Tongue (tissue), 2 donors: ENCODE data around the gene ENDOV. TPM values are rescaled to one million over a fixed set of nuclear protein-coding genes. Genes with fewer than 3 reads are reported as not detected.
"Not testable (repeated sequence)": the region's sequence is repeated elsewhere in the genome, so short reads cannot be mapped to it uniquely, and the experiment has no call there.

Source experiments
- DNase-seq: peaks from one replicate; pipeline ENCODE4 v3.0.0-alpha.2; 2015
- total RNA-seq: library from RNA; depleted of rRNA; stranded (reverse); fragments of >200 nt; gene quantifications from one replicate; pipeline ENCODE4 v1.2.3, GENCODE V29; 2014

Gene ENDOV
- total RNA-seq, 1 donor from 2014 or later, result 10.8 TPM

GRCh38 chr17:80388601-80389000 lies 26.4 kb upstream of the ENDOV start:
- no peak for DNase-seq

GRCh38 chr17:80389011-80389995 lies 25.7 kb upstream of the ENDOV start:
- DNase-seq, result peak; percentile 77

GRCh38 chr17:80393241-80393890 lies 21.6 kb upstream of the ENDOV start:
- peak; percentile 60 for DNase-seq

GRCh38 chr17:80393961-80394360 lies 21.0 kb upstream of the ENDOV start:
- DNase-seq, result no peak

GRCh38 chr17:80394629-80395216 lies 20.2 kb upstream of the ENDOV start:
- peak; percentile 21 for DNase-seq

DNA sequence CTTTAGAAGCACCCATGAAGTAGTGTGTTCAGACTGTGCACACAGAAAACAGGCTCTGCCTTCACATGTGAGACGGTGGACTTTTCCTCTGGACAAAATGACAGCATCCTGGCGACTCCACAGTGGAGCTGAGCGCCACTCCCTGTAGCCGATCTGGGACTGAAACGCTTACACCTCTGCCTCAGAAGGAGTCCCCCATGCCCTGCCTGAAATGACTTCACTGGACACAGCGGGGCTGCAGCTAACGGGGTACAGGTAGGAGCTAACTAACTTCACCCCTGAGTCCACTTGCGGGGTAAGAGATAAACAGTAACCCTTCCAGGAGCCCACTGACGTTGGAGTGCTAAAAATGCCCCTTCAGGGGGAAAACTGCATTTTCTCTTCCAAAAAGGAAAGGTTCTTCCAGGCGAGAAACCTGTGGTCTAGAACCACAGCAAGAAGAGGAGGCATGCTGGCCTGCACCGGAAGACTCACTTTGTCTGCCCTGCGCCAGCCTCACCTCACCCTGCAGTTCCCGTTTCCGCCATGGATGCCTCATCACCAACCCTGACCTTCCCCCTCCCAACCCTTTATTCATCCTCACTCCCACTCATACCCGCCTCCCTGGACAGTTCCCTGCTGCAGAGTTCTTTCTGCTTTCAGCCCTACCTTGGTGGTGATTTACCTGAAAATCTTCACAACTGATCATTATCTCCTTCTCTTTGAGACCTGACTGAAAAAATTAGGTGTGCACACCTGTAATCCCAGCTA lies 19.4 kb upstream of the ENDOV start:
- DNase-seq, result no peak

DNA sequence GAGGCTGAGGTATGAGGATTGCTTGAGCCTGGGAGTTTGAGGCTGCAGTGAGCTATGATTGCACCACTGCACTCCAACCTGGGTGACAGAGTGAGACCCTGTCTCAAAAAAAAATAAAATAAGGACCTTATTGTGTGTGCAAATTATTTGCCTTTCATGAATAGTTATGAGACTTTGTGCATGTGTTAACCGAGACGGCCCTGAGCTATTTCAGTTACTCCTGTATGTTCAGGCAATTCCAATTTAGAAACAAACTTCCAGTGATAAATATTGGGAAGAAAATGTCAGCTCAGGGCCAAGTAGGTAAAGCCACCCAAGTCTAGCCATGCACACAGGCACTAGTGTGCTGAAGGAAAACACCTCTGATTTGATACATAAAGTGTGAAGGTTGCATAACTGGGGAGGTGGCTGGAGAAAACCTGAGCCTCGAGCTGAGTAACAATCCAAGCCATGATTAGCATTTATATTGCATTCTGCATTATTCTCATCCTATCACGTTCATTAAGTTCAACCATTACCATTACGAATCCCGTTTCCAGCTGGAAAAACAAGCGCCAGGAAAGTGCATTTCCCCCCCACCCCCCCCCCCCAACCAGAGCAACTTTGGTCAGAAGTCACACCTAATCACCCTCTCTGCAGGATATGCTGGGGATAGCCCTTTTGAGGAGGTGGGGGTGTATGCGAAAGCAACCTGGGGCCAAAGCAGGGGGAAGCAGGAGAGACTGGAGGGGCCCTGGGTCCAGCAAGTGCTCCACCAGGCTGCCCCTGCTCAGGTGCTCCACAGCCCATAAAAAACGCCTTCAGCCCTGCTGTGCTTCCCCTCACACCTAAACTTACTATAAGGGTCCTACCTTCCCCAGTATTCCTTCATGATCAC lies 18.6 kb upstream of the ENDOV start:
- DNase-seq, result no peak

- DNase-seq, result no peak
Measured at GRCh38 chr17:80397034-80397387, 18.0 kb upstream of the ENDOV start.

DNA sequence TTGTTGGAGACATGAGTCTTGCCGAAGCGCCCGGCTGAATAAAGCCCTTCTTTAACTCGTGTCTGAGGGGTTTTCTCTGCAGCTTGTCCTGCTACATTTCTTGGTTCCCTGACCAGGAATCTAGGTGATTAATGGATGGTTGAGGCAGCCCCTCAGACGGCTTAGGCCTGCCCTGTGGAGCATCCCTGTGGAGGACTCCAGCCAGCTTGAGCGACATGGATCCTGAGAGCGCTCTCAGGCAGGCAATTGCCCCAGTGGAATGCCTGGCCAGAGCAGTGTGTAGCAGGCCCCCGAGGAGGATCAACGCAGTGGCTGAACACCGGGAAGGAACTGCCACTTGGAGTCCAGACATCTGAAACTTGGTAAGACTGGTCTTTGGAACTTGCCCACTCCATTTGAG lies 17.3 kb upstream of the ENDOV start:
- DNase-seq, result no peak

DNA sequence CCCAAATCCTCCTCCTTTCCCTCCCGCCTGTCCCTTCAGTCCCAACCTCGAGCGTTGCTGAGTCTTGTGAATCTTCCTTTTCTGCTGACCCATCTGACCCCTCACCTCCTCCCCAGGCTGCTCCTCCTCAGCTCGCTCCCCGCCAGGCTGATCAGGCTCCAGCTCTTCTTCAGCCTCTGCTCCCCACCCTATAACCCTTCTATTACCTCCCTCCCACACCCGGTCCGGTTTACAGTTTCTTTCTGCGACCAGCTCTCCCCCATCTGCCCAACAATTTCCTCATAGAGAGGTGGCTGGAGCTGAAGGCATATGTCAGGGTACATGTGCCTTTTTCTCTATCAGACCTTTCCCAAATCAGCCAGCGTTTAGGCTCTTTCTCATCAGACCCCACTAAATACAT lies 13.9 kb upstream of the ENDOV start:
- DNase-seq, result not testable (repeated sequence)

GRCh38 chr17:80402102-80402501 lies 12.9 kb upstream of the ENDOV start:
- not testable (repeated sequence) for DNase-seq

GRCh38 chr17:80402959-80403358 lies 12.0 kb upstream of the ENDOV start:
- DNase-seq, result no peak

DNA sequence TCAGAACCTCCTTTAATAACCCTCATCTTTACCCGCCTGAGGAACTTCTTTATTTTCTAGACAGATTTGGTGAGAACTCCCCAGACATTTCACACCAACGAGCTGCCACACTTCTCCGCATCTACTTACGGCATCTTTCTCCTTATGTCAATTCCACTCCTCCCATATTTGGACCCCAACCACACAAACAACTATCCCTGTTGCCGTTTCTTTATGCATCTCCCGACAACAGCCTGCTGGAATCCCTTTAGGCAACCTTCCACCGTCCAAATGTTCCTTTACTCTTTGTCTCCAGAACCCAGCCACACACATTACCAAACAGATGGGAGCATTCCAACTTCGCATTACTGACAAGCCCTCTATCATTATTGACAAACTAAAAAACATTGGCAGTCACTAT lies 8.8 kb upstream of the ENDOV start:
- DNase-seq, result no peak

- peak; percentile 24 for DNase-seq
Measured at GRCh38 chr17:80407917-80408316, 7.0 kb upstream of the ENDOV start.

DNA sequence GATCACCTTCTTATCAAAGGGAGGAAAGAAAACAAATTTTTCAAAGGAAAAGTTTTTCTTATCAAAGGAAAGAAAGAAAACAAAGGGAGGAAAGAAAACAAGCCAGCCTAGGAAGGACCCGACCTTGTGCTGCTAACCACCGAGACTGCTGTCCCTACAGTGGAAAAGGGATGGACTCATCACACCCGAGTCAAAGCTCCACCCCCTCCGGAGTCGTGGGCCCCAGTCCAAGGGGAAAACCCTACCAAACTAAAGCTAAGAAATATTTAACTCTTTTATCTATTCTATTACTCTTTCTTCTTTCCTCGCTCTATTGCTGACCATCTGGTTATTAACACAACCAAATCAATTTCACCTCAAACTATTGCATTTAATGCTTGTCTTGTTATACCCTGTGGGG lies 6.1 kb upstream of the ENDOV start:
- no peak for DNase-seq

- DNase-seq, result no peak
Measured at GRCh38 chr17:80409626-80410025, 5.3 kb upstream of the ENDOV start.

GRCh38 chr17:80410441-80411087 lies 4.4 kb upstream of the ENDOV start:
- not testable (repeated sequence) for DNase-seq

DNA sequence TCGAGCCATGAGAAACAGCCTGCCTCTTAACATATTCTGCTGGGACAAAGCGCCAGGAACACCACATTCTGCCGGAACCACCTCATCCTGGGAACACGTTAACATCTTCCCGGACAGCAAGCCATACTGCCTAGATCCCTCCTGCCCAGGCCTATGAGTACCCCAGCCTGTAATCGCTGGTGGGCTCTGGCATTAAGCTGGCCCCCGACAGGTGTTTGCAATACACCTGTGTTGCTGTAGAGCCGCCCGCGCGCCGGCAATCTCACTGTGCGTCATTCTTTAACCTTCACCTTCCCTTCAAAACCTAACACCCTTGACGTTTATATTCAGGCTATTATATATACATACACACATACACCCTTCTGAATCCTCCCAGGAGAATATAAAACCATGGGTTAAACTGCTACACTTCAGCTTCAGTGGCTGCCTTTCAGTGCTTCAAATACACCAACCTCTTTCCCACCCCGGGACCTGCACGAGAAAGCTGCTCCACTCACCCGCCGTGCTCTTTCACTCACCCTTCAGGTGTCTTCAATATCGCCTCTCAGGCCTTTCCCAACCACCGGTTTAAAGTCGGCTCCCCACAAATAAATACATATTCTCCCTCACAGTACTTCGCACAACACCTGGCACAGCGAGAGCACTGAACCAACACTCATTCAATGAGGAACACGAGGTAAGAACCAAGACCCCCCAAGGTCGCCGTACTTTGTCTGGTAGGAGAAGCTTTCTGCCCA lies 1.0 kb upstream of the ENDOV start:
- no peak for DNase-seq

DNA sequence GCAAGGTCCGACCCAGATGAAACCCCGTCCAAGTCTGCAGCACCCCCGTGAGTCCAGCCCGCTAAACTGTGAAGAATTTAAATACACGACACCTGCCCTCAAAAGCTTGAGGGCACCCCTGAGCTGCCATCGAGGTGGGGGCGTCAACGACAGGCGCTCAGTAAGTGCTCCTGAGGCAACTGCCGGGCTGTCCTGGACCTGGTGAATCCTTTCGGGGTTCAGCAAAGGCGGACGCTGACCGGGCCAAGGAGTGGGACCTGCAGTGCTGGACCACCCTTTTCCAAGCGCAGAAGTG lies 512 bp upstream of the ENDOV start:
- peak; percentile 25 for DNase-seq

GRCh38 chr17:80415626-80416137 lies 715 bp downstream of the ENDOV start:
- DNase-seq, result no peak
